GM18909 (cell line): ENCODE data around the gene EIF5.

Experiments used
- ATAC-seq: cut with Tn5 transposase; IDR thresholded peaks from one replicate; pipeline ENCODE4 v1.9.1; 2021; ENCODE audit warnings: mild to moderate bottlenecking; ENCODE audit not compliant: unreplicated experiment, poor library complexity

EIF5 gene

DNA sequence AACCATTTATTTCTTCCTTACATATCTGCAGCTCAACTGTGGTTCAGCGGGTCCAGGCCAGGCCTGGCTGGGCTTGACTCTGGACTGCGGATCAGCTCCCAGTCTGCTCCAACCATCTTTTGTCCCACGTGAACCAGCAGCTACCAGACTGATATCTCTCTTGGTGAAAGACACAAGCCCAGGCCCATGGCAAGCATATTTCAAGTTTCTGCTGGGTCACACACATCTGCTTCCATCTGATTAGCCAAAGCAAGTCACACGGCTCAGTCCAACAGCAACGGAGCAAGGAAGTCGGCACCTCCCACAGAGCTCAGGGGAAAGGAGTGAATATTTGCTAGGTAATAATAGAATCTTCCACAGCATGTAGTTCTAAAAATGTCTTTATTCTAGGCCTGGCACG is 26.5 kb downstream of the EIF5 start:
- no peak for ATAC-seq

DNA sequence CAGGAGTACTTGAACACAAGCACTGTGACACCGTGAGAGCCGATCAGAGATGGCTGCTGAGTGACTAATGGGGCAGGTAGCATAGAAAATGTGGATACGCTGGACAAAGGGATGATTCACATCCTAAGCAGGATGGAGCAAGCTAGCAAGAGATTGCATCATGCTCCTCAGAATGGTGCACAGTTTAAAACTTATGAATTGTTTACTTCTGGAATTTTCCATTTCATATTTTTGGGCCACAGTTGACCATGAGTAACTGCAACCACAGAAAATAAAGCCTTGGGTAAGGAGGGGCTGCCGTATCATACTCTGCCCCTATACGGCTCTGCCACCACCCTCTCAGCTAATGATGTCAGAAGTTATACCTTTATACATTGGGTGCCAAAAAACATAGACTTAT is 27.8 kb downstream of the EIF5 start:
- no peak for ATAC-seq

DNA sequence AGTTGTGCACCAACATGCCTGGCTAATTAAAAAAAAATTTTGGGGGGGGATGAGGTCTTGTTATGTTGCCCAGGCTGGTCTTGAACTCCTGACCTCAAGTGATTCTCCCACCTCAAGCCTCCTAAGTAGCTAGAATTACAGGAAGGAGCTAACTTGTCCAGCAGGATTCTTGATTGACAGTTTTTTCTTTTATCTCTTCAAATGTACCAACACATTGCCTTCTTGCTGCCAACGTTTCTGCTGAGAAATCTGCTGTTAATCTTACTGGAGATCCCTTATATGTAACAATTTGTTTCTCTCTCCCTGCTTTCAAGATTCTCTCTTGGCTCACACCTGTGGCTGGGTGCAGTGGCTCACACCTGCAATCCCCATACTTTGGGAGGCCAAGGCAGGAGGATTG is 28.7 kb downstream of the EIF5 start:
- no peak for ATAC-seq

DNA sequence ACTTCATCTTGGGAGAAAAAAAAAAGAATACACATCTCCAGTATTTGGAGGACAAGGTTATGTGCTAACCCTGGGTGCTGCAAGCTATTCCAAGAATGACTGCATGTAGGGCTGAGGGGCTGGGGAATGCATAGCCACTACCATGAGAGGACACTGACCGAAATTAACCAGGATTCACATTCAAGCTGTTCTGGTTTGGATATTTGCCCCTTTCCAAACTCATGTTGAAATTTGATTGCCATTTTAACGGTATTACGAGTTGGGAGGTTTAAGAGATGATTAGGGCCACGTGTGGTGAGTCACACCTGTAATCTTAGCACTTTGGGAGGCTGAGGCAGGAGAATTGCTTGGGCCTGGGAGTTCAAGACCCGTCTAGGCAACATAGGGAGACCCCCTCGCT is 32.7 kb downstream of the EIF5 start:
- ATAC-seq = no peak

DNA sequence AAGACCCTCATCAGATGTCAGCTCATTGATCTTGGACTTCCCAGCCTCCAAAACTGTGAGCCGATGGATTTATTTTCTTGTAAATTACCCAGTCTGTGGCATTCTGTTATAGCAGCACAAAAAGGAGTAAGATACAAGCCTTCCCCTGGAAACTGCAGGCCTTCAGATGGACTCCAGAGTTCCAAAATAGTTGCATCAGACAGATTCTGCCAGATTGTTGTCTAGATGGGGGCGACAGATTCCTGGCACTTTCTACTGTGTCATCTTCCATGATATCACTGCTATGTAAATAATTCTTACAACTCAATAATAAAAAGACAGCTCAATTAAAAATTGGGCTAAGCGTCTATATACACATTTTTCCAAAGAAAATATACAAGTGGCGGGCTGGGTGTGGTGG is 34.0 kb downstream of the EIF5 start:
- no peak for ATAC-seq

DNA sequence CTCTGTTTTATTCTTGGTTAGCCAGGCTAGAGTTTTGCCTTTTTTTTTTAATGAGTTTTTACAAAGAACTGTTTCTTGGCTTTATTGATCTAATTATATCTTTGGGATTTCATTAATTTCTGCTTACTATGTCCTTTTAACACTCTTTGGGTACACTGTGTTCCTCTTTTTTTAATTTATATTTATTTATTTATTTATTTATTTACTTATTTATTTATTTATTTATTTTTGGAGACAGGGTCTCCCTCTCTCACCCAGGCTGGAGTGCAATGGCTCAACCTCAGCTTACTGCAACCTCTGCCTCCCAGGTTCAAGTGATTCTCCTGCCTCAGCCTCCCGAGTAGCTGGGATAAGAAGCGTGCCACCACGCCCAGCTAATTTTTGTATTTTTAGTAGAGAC is 36.0 kb downstream of the EIF5 start:
- ATAC-seq = no peak

DNA sequence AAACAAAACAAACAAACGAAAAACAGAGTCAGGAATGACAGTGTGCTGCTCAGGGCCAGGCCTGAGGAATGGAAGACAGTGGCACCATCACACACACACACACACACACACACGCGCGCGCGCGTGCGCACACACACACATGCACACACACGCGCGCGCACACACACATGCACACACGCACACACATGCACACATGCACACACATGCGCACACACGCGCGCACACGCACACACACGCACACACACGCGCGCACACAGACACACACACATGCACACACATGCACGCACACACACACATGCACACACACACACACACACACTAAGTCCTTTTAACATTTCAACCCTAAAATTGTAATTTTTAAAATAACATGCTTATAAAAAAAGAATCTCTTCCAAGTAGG is 38.0 kb downstream of the EIF5 start:
- no peak for ATAC-seq

DNA sequence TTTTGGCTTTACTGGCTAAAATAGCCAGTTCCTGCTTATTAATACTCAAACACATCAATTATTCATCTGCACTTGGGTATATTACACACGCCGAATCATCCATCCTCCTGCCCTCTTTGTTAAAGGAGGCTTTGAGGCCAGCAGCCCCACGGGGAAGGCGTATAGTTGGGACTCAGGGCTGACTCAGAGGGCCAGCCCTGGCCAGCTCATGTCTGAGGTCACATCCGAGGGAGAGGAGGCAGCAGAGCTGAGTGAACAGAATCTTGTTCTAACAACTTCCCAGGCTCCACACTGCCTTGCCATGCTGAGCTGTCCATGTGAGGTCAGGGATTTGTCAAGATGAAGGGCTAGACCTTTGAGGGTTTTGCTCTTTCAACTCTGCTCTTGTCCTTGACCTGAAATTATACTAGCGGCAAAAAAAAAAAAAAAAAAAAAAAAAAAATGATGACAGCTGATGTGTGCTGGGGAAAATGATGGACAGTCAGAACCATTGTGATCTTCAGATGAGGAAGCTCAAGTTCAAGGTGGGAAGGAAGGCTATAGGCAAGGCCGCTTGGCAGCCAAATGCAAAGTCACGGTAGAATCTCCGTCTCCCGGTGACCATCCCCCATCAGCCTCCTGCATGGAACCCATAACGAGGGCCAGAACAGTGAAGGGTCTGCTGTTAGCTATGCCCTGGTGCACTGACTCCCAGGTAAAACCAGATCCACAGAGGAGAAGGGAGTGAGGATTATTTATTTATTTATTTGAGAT is 38.7 kb downstream of the EIF5 start:
- no peak for ATAC-seq

DNA sequence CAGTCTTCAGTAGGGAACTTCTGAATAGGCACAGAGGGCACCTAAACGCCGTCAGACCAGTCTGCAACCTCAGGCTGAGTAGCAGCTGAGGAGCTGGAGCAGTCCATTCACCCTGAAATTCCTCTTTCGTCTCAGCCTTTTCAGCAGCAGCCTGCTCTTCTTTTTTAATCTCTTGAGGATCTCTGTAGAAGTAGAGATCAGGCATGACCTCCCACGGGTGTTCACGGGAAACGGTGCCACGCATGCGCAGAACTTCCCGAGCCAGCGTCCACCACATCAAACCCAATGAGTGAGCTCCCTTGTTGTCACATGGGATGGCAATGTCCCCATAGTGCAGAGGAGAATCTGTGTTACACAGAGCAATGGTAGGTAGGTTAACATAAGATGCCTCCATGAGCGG is 40.1 kb downstream of the EIF5 start:
- ATAC-seq = no peak

DNA sequence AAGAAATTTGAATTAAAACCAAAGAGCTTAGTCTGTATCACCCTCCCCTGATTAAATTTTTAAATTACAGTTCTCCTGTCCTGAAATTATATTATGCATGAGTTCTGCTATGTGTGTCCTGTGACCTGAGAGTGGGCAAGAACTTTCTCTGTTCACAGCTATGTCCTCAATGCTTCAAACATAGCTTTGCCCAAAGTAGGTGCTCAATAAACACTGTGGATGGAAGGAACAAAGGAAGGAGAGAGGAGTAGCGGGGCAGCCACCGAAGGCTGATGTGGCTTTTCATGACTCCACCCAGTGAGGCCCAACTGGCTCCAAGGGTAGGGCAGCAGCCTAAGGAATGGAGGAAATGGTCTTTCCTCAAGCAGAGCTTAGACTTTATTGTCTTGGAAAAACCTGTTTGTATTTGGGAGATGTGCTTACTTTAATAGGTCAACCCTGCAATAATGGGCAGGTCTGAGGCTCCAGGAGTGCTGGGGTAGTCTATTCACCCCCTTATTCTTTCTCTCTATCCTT is 43.5 kb downstream of the EIF5 start:
- no peak for ATAC-seq

DNA sequence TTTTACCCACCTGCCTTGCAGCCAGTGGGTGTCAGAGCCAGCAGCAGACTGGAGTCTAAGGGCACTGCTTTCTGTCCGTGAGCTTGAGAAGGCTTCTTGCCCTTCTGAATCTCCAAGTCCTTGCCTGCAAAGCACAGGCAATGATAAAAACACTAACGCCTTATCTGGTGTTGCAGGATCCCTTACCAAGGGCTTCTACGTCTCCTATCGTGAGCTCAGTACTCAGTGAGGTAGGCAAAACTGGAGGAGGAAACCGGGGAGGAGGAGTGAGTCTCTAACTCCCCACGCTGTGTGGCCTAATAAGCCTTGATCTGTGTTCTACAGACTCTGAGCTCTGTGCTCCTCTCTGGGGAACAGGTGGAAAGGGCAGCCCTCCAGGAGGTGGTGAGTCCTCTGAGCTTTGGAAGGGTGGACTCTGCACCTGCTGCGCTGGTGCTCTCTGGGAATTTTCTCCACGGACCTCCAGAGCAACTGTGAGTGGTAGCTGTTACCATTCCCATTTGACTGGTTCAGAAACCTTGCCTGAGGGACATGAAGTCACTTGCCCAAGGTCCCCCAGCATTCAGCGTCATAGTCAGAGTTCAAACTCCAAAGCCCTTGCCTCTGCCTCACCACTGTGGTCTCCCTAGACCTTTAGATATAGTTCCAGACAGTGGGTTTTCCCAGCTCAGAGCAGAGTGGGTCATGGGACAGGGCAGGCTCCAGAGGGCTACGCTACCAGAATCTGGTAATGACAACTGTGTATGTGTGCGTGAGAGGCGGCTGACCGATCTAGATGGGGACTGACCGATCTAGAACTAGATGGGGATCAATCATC is 44.2 kb downstream of the EIF5 start:
- no peak for ATAC-seq

DNA sequence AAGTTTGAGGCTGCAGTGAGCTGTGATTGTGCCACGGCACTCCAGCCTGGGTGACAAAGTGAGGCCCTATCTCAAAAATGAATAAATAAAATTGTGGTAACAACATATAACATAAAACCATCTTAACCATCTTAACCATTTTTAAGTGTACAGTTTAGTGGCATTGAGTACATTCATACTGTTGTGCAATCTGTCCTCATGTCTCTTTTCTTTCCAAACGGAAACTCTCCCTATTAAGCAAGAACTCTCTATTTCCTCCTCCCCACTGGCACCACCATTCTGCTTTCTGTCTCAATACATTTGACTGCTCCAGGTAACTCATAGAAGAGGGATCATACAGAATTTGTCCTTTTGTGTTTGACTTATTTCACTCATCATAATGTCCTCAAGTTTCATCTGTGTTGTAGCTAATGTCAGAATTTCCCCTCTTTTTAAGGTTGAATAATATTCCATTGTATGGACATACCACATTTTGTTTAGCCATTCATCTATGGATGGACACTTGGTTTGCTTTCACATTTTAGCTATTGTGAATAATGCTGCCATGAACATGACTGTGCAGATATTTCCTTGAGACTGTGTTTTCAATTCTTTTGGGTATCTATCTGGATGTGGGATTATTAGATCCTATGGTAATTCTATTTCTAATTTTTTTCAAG is 46.8 kb downstream of the EIF5 start:
- ATAC-seq = no peak

DNA sequence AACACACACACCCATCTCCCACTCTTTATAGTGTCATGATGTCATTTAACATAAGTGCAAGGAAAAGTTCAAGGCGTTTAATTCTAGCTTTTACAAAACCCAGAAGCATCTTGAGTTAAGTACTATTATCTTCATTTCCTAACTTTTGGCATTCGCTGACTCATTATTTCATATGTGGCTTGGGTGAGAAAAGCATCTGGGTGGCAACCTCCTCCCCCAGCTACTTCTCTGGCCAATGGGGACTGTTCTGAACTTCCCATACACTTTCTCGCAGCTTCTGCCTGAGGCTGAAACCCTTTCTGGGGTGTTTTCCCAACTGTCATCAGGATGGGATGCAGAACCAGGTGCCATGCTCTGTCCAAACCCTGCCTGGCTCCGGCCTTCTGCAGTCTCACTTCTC is 48.3 kb downstream of the EIF5 start:
- ATAC-seq = no peak

DNA sequence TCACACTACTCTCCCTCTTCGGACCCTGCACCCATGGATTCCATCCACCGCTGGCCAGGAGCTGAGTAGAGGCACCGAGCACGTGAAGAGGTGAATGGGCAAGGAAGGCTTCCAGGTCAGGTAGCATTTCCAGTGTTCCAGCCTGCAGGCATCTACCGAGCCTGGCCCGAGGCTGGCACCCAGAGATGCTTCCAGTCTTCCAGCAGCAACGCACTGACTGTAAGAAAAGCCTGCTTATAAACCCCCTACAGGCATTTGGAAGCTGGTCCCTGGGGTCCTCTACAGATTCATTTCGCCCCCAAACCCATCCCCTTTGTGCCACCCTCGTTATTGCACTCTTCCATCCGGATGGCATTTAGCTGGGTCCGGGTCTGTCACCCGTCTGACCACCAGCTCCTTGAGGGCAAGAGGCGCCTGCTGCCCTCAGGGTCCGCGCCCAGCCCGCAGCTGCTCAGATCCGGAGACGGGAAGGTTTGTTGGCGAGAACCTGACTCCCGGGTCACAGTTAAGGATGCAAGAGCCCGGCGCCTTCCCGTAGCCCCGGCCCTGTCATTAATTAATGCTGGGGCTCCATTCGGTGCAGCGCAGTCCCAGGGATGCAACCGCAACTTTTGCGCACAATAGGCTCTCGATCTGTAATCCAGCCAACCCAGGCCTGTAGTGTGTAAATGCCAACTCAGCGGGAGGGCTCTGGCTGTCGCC is 50.6 kb downstream of the EIF5 start:
- ATAC-seq = peak; percentile 9

DNA sequence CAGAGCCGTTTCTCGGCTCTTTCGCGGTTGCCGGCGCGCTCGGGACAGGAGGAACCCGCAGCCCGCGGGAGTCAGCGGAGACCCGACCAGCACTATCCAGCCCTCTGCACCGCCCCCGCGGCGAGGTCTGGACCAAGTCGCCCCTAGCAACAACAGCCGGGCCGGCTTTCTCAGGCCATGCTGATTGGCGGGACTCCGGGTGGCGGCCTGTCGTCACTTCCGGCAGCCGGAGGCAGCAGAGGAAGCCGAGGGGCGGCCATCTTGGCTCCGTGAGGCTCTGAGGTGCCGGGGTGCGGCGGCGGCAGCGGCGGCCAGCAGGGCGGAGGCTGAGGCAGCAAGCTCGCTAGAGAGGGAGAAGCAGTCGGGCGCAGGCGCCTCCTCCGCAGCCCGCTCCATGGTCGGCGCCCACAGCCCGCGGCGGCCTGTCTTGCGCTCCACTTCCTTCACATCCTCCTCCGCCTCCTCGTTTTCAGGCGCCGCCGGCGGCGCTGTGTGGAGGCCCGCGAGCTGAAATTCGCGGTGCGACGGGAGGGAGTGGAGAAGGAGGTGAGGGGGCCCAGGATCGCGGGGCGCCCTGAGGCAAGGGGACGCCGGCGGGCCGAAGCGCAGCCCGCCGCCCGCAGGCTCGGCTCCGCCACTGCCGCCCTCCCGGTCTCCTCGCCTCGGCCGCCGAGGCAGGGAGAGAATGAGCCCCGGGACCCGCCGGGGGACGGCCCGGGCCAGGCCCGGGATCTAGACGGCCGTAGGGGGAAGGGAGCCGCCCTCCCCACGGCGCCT is 51.3 kb downstream of the EIF5 start, which contains the start of gene MARK3:
MARK3 (plus strand) TSS at position 264 of the 777 bp plus-strand sequence. CDS start 615 bp downstream, outside the sequence.
- peak; percentile 95 for ATAC-seq

DNA sequence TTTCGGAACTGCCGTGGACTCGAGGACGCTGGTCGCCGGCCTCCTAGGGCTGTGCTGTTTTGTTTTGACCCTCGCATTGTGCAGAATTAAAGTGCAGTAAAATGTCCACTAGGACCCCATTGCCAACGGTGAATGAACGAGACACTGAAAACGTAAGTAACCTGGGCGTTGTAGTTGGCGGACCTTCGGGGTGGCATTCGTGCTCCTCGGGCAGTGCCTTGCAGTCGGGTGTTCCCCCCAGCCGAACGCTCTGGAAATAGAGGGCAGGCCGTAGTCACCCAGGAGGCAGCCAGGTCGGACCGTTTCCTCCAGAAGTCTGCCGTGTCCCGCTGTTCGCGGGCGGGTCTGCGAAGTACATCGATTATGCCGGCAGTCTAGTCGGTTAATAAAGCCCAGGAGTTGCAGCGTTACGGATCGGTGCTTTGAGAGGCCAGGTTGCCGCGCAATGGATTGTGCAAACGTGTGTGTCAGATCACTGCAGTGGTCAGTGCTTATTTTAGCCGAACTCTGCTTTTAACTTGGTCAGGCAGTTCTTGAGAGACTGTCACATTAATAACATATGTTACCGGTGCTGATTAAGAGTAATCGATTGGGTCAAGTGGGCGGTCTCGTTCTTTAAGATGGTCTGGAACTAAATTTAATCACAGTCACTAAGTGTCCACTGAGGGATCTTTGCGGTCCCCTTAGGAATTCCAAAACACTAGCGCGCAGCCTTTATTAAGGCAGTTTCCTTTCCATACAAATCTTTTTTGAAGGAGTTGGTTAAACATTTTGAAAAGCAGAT is 52.1 kb downstream of the EIF5 start:
- no peak for ATAC-seq

DNA sequence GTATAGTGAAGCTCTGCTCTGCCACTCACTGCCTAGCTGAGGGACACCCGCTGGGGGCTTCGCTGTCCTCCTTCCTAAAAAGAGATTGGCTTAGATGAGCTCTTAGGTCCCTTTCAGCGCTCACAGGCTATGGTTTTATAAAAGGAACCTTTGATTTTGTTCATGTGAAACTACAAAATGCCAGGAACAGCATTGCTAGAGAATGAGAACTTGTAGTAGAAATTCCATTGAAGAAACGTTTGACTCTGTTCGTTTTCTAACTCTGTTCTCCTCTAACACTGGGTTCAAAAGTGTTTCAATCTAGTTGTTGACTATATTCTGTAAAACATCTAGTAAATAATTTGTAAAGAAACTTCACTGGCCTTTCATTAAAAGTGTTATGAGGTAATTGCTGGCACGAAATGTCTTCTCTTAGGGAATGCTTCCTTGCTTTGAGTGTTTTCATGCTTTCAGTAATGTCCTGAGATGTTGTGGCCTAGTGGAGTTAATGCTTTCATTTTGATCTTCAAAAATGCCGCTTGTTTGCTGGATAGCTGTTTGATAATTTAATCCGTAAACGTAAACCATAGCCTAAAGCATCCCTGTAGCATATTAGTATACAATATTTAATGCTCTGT is 52.8 kb downstream of the EIF5 start:
- no peak for ATAC-seq

DNA sequence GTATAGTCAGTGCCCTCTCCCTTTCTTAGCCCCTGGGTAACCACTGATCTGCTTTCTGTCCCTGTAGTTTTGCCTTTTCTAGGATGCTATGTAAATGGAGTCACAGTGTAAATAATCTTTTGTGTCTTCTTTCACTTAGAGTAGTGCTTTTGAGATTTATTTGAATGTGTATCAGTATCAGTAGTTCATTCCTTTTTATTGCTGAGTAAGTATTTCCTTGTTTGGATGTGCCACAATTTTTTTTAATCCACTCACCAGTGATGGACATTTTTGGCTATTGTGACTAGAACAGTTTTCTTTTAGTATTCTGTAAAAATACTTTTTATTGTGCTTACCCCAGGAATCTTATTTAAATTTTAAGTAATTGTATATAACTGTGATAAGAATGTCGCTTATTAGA is 54.6 kb downstream of the EIF5 start:
- no peak for ATAC-seq
